Measurements from ENCODE around the gene BLNK.
"Not testable (repeated sequence)": the region's sequence is repeated elsewhere in the genome, so short reads cannot be mapped to it uniquely, and the experiment has no call there.

BLNK gene

GRCh38 chr10:96218826-96219225 lies 52.5 kb downstream of the BLNK start:
- DNase-seq = no peak

GRCh38 chr10:96217711-96218110 lies 53.7 kb downstream of the BLNK start:
- no peak for DNase-seq

- no peak for DNase-seq
Measured at GRCh38 chr10:96216775-96217174, 54.6 kb downstream of the BLNK start.

GRCh38 chr10:96212911-96213310 lies 58.5 kb downstream of the BLNK start:
- no peak for DNase-seq

GRCh38 chr10:96211764-96212163 lies 59.6 kb downstream of the BLNK start:
- DNase-seq = no peak

GRCh38 chr10:96208946-96209345 lies 62.4 kb downstream of the BLNK start:
- DNase-seq = no peak

GRCh38 chr10:96208271-96208670 lies 63.1 kb downstream of the BLNK start:
- no peak for DNase-seq

GRCh38 chr10:96205580-96205979 lies 65.8 kb downstream of the BLNK start:
- DNase-seq = no peak

GRCh38 chr10:96201525-96201924 lies 69.8 kb downstream of the BLNK start:
- no peak for DNase-seq

- not testable (repeated sequence) for DNase-seq
Measured at GRCh38 chr10:96189505-96189904, 81.9 kb downstream of the BLNK start.

- DNase-seq = no peak
Measured at GRCh38 chr10:96188916-96189315, 82.5 kb downstream of the BLNK start.

GRCh38 chr10:96188421-96188820 lies 82.9 kb downstream of the BLNK start:
- no peak for DNase-seq

GRCh38 chr10:96176985-96177384 lies 94.4 kb downstream of the BLNK start:
- DNase-seq = no peak

GRCh38 chr10:96172666-96173065 lies 98.7 kb downstream of the BLNK start:
- DNase-seq = no peak

GRCh38 chr10:96170230-96170629 lies 101.1 kb downstream of the BLNK start:
- no peak for DNase-seq

GRCh38 chr10:96168546-96168945 lies 102.8 kb downstream of the BLNK start:
- no peak for DNase-seq

GRCh38 chr10:96165726-96166125 lies 105.6 kb downstream of the BLNK start:
- no peak for DNase-seq

- no peak for DNase-seq
Measured at GRCh38 chr10:96153070-96153469, 118.3 kb downstream of the BLNK start.

- DNase-seq = no peak
Measured at GRCh38 chr10:96152437-96152836, 118.9 kb downstream of the BLNK start.
